Measurements from ENCODE around the gene ATP11B.

The ATP11B gene

GRCh38 chr3:182792901-182793662 is at the start of gene ATP11B:
TSS of gene ATP11B (plus strand) at chr3:182793504. CDS start at chr3:182793760, 256 bp downstream.
- DNase-seq: peak; percentile 69 to 70

GRCh38 chr3:182746959-182747358 is 46.3 kb upstream of the ATP11B start:
- DNase-seq: no peak

GRCh38 chr3:182755308-182755707 is 38.0 kb upstream of the ATP11B start:
- DNase-seq: no peak

- no peak for DNase-seq
Measured at GRCh38 chr3:182755712-182756111, 37.6 kb upstream of the ATP11B start.

GRCh38 chr3:182760576-182761164 is 32.6 kb upstream of the ATP11B start:
- no peak for DNase-seq

- no peak for DNase-seq
Measured at GRCh38 chr3:182763896-182764295, 29.4 kb upstream of the ATP11B start.

- no peak for DNase-seq
Measured at GRCh38 chr3:182765287-182765686, 28.0 kb upstream of the ATP11B start.

GRCh38 chr3:182766099-182766498 is 27.2 kb upstream of the ATP11B start:
- no peak for DNase-seq

- DNase-seq: no peak
Measured at GRCh38 chr3:182768413-182768812, 24.9 kb upstream of the ATP11B start.

GRCh38 chr3:182769673-182770072 is 23.6 kb upstream of the ATP11B start:
- no peak for DNase-seq

- no peak for DNase-seq
Measured at GRCh38 chr3:182782149-182782548, 11.2 kb upstream of the ATP11B start.

- no peak for DNase-seq
Measured at GRCh38 chr3:182783106-182783505, 10.2 kb upstream of the ATP11B start.

- DNase-seq: no peak
Measured at GRCh38 chr3:182784542-182784941, 8.8 kb upstream of the ATP11B start.

GRCh38 chr3:182785142-182785541 is 8.2 kb upstream of the ATP11B start:
- no peak for DNase-seq

GRCh38 chr3:182785756-182786155 is 7.5 kb upstream of the ATP11B start:
- DNase-seq: no peak

GRCh38 chr3:182786564-182787196 is 6.6 kb upstream of the ATP11B start:
- no peak for DNase-seq

GRCh38 chr3:182787302-182788036 is 5.8 kb upstream of the ATP11B start:
- no peak for DNase-seq

- peak; percentile 24 to 42 for DNase-seq
Measured at GRCh38 chr3:182789371-182789770, 3.9 kb upstream of the ATP11B start.

- no peak for DNase-seq
Measured at GRCh38 chr3:182790612-182791011, 2.7 kb upstream of the ATP11B start.

- DNase-seq: peak; percentile 54 to 55
Measured at GRCh38 chr3:182793663-182794454, 555 bp downstream of the ATP11B start.

GRCh38 chr3:182794455-182795388 is 1.4 kb downstream of the ATP11B start:
- DNase-seq: peak; percentile 25 to 58

All from inflammatory macrophage treated with lipopolysaccharide for 1 hour (primary cell).